Memory B cell (primary cell): ENCODE measurements around the gene TET3.

ENCODE experiments used
- ATAC-seq: fragments of 150-1000 bp; cut with Tn5 transposase; 2 replicates; pipeline ENCODE4 v1.10.0; 2021; ENCODE audit warnings: low read depth, mild to moderate bottlenecking, moderate library complexity
- DNase-seq, 2 donors: peaks; one replicate each; pipeline ENCODE4 v3.0.0; 2022; ENCODE audit warnings: low spot score in 2 of 2
- H3K27ac Mint-ChIP-seq: one replicate; pipeline ENCODE4 v1.8.0; 2022; ENCODE audit warnings: mild to moderate bottlenecking, moderate library complexity, mixed read lengths
- H3K27me3 Mint-ChIP-seq: one replicate; pipeline ENCODE4 v1.8.0; 2022; ENCODE audit warnings: mixed read lengths
- H3K36me3 Mint-ChIP-seq: one replicate; pipeline ENCODE4 v1.8.0; 2022; ENCODE audit warnings: mild to moderate bottlenecking, mixed read lengths
- H3K4me1 Mint-ChIP-seq: one replicate; pipeline ENCODE4 v1.8.0; 2022; ENCODE audit warnings: mixed read lengths
- H3K4me3 Mint-ChIP-seq: one replicate; pipeline ENCODE4 v1.8.0; 2022; ENCODE audit warnings: mild to moderate bottlenecking, moderate library complexity, mixed read lengths
- H3K9me3 Mint-ChIP-seq: one replicate; pipeline ENCODE4 v1.8.0; 2022; ENCODE audit warnings: mixed read lengths

The TET3 gene

GRCh38 chr2:73999881-74000597, 15.3 kb downstream of the TET3 start:
- no peaks in the 10 kb centered on the region for H3K27me3 Mint-ChIP-seq
- H3K4me1 Mint-ChIP-seq = peaks cover 58% of the 10 kb centered on the region
- H3K27ac Mint-ChIP-seq = peak overlapping the region; percentile 89
- H3K36me3 Mint-ChIP-seq = peaks cover 5% of the 10 kb centered on the region
- no peak for ATAC-seq
- no peaks in the 10 kb centered on the region for H3K9me3 Mint-ChIP-seq
- DNase-seq = no peak
- no peak overlapping the region for H3K4me3 Mint-ChIP-seq

GRCh38 chr2:74000666-74001065, 16.0 kb downstream of the TET3 start:
- H3K4me3 Mint-ChIP-seq = no peak overlapping the region

GRCh38 chr2:74001121-74001520, 16.4 kb downstream of the TET3 start:
- ATAC-seq (no peak), DNase-seq (no peak)
- Mint-ChIP-seq H3K9me3 (no peaks in the 10 kb centered on the region), H3K4me3 (peak overlapping the region; percentile 72), H3K36me3 (peaks cover 5% of the 10 kb centered on the region), H3K27me3 (no peaks in the 10 kb centered on the region), H3K4me1 (peaks cover 55% of the 10 kb centered on the region), H3K27ac (peak overlapping the region; percentile 89)

More at GRCh38 chr2:74000666-74001065, 16.0 kb downstream of the TET3 start:
- ATAC-seq (no peak), DNase-seq (no peak)
- Mint-ChIP-seq H3K27me3 (no peaks in the 10 kb centered on the region), H3K4me1 (peaks cover 56% of the 10 kb centered on the region), H3K36me3 (peaks cover 5% of the 10 kb centered on the region), H3K9me3 (no peaks in the 10 kb centered on the region), H3K27ac (peak overlapping the region; percentile 89)

GRCh38 chr2:74001781-74002504, 17.2 kb downstream of the TET3 start:
- Mint-ChIP-seq H3K4me3 (peak overlapping the region; percentile 72), H3K27me3 (no peaks in the 10 kb centered on the region), H3K9me3 (no peaks in the 10 kb centered on the region), H3K4me1 (peaks cover 56% of the 10 kb centered on the region), H3K36me3 (peaks cover 5% of the 10 kb centered on the region), H3K27ac (peak overlapping the region; percentile 89)
- ATAC-seq (peak; percentile 69), DNase-seq (no peak)

- H3K9me3 Mint-ChIP-seq = no peaks in the 10 kb centered on the region
- H3K27ac Mint-ChIP-seq = no peak overlapping the region
- no peaks in the 10 kb centered on the region for H3K27me3 Mint-ChIP-seq
- peak overlapping the region; percentile 72 for H3K4me3 Mint-ChIP-seq
- ATAC-seq (peak; percentile 92), DNase-seq (peak; percentile 69 to 80)
- H3K4me1 Mint-ChIP-seq = peaks cover 54% of the 10 kb centered on the region
- peaks cover 7% of the 10 kb centered on the region for H3K36me3 Mint-ChIP-seq
Measured at GRCh38 chr2:74002505-74003421, 18.1 kb downstream of the TET3 start.

DNA sequence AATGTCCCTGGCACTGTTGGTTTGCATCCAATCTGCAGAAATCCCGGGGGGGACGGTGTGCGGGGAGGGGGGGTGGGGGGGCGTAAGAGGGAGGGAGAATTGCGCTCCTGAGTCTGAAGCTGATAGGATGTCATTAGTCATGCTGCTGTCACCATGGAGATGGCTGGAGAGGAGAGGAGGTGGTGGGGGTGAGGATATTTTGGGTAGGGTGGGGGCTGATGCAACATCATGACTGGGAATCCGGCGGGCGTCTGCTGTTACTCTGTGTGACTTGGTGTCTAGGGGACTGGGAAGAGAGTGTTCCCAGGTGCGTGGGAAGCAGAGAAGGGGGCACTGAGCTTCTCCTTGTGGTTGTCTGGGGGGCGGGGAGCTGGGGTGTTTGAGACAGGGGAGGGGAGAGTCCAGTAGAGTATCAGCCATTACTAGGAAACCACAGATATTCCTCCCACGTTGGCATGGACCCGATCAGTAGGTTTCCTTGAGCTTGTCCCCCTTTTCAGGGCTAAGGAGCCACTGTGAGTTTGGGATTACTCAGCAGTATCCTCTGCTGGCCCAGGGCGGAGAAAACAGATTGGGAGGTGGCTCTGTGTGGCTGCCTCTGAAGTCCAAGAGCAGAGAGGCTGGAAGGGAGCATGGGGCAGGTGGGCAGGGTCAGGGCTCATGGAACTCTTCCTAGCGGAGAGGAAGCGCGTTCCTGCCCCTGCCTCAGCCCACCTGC, 18.9 kb downstream of the TET3 start:
- Mint-ChIP-seq H3K27me3 (no peaks in the 10 kb centered on the region), H3K4me3 (peak overlapping the region; percentile 27), H3K9me3 (no peaks in the 10 kb centered on the region), H3K4me1 (peaks cover 52% of the 10 kb centered on the region), H3K36me3 (peaks cover 5% of the 10 kb centered on the region), H3K27ac (peak overlapping the region; percentile 28)
- DNase-seq = no peak
- ATAC-seq = no peak

DNA sequence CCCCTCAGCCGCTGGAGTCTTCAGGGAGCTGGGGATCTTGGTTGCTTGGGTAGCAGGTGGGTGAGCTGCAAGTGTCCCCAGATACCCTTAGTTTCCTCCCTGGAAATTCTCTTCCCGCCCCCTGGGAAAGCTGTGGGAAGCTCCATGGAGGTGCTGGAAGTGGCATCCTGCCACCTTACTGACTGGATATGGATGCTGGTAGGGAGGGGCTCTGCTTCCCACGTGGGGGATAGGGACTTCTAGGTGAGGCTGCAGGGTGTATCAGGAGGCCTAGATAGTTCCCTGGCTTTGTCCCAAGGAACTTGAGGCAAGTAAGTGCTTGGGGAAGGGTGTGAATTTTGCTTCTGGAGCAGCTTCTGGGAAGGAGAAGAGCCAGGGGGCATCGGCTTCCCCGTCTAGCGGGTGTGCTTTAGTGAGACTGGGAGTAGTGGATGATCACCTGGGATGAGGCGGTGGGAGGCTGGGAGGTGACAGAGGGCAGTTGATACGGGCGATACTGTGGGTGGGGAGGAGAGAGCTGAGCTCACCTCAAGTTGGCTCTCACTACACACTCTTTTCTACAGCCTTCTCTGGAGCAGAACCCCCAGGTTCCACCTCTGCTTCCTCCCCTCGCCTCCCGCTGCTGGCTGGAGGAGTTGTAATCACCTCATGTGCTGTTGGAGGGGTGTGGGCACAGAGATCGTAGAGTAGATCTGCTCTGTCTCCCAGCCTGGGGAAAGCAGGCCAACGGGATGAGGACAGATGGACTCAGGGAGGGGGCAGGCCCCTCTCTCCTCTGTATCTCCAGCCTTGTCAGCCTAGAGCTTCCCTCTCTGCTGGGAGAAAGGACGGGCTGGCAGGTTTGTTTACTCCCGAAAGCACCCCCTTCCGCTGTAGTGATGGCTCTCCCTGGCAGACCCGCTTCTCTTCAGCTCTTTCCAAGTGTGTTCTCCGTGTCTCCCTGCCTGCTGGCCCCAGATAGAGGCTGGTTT, 19.8 kb downstream of the TET3 start:
- H3K4me3 Mint-ChIP-seq = peak overlapping the region; percentile 5

DNA sequence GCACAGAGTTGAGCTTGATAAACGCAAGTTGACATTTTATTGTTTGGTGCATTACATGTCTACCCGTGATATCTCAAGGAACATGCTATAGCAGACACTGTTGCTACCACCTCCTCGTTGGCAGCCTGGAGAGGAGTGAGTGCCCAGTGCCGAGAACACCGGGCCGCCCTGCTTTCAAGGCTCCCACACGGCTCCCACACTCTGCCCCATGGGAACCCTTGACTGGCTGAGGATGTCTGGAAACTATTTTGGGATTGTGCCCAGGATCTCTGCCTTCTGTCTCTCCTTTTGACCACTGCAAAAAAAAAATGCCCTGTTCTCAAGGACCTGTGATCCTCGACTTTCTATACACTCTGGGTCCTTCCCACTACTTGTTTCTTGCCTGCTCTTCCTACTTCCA, 21.1 kb downstream of the TET3 start:
- no peaks in the 10 kb centered on the region for H3K27me3 Mint-ChIP-seq
- DNase-seq (no peak), ATAC-seq (no peak)
- H3K27ac Mint-ChIP-seq = no peak overlapping the region
- H3K4me1 Mint-ChIP-seq = peaks cover 34% of the 10 kb centered on the region
- H3K4me3 Mint-ChIP-seq = no peak overlapping the region
- peaks cover 5% of the 10 kb centered on the region for H3K36me3 Mint-ChIP-seq
- H3K9me3 Mint-ChIP-seq = no peaks in the 10 kb centered on the region

More for the DNA sequence above, 19.8 kb downstream of the TET3 start:
- DNase-seq (no peak), ATAC-seq (no peak)
- peak overlapping the region; percentile 38 for H3K27ac Mint-ChIP-seq
- no peaks in the 10 kb centered on the region for H3K27me3 Mint-ChIP-seq
- H3K36me3 Mint-ChIP-seq = peaks cover 5% of the 10 kb centered on the region
- peaks cover 46% of the 10 kb centered on the region for H3K4me1 Mint-ChIP-seq
- H3K9me3 Mint-ChIP-seq = no peaks in the 10 kb centered on the region

DNA sequence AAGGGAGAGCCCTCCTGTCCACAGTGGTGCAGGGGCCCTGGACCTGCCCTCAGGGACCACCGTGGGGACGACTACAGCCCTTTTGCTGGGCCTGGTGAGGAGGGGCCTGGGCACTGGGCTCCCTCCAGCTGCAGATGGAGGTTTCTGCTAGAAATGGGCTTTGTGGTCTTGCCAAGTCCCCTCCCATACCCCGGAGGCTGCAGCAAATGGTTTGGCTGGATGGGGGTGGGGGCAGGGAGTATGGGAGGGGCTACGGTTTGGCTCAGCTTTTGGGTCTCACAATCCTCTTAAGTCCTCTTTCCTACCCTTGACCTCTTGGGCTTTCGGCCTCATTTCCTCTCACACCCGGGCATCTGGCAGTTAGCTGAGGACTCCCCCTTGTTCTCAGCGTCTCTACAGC, 21.7 kb downstream of the TET3 start:
- Mint-ChIP-seq H3K9me3 (no peaks in the 10 kb centered on the region), H3K4me3 (no peak overlapping the region), H3K27me3 (no peaks in the 10 kb centered on the region), H3K4me1 (peaks cover 27% of the 10 kb centered on the region), H3K36me3 (peaks cover 5% of the 10 kb centered on the region), H3K27ac (no peak overlapping the region)
- ATAC-seq = no peak
- DNase-seq = no peak

DNA sequence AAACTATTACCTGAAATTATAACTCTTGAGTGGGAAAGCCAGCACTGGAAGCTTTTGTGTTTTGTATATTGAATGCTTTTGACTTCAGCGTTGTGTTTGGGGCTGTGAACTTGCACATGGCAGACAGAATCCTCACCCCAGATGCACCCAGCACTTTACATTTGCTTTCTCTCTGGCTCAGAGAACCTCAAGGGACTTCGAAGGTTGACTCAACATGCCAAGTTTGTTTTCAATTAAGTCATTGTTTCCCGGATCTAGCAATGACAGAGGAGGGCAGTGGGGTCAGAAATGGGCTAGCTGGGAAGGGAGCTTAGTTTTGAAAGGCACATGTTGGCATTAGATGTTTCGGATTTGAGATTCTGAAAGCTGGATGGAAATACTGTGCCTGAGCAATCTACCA, 22.4 kb downstream of the TET3 start:
- Mint-ChIP-seq H3K4me1 (peaks cover 21% of the 10 kb centered on the region), H3K27ac (peak overlapping the region; percentile 24), H3K27me3 (no peaks in the 10 kb centered on the region), H3K36me3 (peaks cover 5% of the 10 kb centered on the region), H3K9me3 (no peaks in the 10 kb centered on the region), H3K4me3 (no peak overlapping the region)
- no peak for ATAC-seq
- no peak for DNase-seq

GRCh38 chr2:74007711-74008110, 23.0 kb downstream of the TET3 start:
- no peak overlapping the region for H3K4me3 Mint-ChIP-seq
- H3K4me1 Mint-ChIP-seq = peaks cover 21% of the 10 kb centered on the region
- no peak for ATAC-seq
- H3K27me3 Mint-ChIP-seq = no peaks in the 10 kb centered on the region
- no peak overlapping the region for H3K27ac Mint-ChIP-seq
- no peak for DNase-seq
- H3K36me3 Mint-ChIP-seq = peaks cover 5% of the 10 kb centered on the region
- H3K9me3 Mint-ChIP-seq = no peaks in the 10 kb centered on the region

DNA sequence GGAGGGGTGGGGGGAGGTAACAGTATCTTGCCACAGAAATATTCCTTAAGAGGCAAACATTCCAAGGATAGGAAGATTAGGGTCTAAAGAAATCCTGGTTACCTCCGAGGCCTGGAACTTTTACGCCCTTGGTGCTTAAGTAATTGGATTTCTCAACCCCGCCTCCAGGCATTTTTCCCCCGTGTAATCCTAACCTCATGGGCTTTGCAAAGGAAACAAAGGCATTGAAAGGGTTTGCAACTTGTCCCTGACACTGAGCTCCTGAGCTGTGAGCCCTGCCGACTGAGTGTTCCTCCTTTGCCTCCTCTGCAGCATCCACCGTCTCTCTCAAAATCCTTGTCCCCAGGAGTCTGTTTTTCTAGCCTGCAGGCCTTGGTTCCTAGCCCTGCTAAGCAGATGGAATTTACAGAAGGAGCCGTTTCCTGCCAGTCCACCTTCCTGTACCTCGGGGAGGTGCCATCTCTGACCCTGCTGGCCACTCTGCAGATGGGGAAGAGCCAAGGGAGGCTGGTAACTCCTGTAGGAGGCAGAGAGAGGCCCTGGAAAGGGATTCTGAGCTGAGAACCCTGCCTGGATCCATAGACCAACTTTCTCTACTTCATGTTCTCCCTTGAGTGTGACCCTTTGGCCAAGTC, 24.2 kb downstream of the TET3 start:
- ATAC-seq = no peak
- peaks cover 5% of the 10 kb centered on the region for H3K36me3 Mint-ChIP-seq
- H3K9me3 Mint-ChIP-seq = no peaks in the 10 kb centered on the region
- H3K27ac Mint-ChIP-seq = no peak overlapping the region
- H3K4me1 Mint-ChIP-seq = peaks cover 17% of the 10 kb centered on the region
- no peak overlapping the region for H3K4me3 Mint-ChIP-seq
- no peaks in the 10 kb centered on the region for H3K27me3 Mint-ChIP-seq
- DNase-seq = no peak
